GM12873 (cell line): ENCODE data around the gene GBF1.

Source experiments
- CTCF ChIP-seq: IDR thresholded peaks from 2 replicates; pipeline ENCODE4 v1.5.1; 2012; ENCODE audit warnings: low read depth, mild to moderate bottlenecking, moderate library complexity, low read length, control low read depth; ENCODE audit not compliant: insufficient read depth; ENCODE audit errors: missing control alignments

Gene GBF1

GRCh38 chr10:102245082-102245931 lies at the start of gene GBF1:
GBF1 (plus strand) TSS chr10:102245532; CDS start chr10:102258939, 13,407 bp downstream.
- TF ChIP-seq CTCF: no peak

GRCh38 chr10:102196893-102197292 lies 48.4 kb upstream of the GBF1 start:
- TF ChIP-seq CTCF: no peak

GRCh38 chr10:102198027-102198426 lies 47.3 kb upstream of the GBF1 start:
- no peak for TF ChIP-seq CTCF

- no peak for TF ChIP-seq CTCF
These were observed 44.3 kb upstream of the GBF1 start for GRCh38 chr10:102200751-102201640.

GRCh38 chr10:102202386-102202785 lies 42.9 kb upstream of the GBF1 start:
- TF ChIP-seq CTCF: no peak

- TF ChIP-seq CTCF: no peak
These were observed 36.9 kb upstream of the GBF1 start for GRCh38 chr10:102208311-102209035.
